Measurements from ENCODE around the gene KATNAL2.
A peak's percentile ranks its signal among the peaks of the same experiment; 100 is the strongest.

KATNAL2 gene

GRCh38 chr18:46917108-46917802 is at the start of gene KATNAL2, which contains the start of gene PIAS2:
Gene KATNAL2 (plus strand): TSS chr18:46917602. CDS start chr18:46946873, 29,271 bp downstream.
Gene PIAS2 (minus strand): TSS chr18:46917507. CDS start chr18:46917345, 162 bp downstream.
- peak; percentile 50 to 67 (median 63) for DNase-seq (ENCODE audit: low read depth in 3 of 3)

- DNase-seq (ENCODE audit: low read depth in 3 of 3), result no peak
Observed at GRCh38 chr18:46868169-46868921, 49.1 kb upstream of the KATNAL2 start.

GRCh38 chr18:46877329-46877987 is 39.9 kb upstream of the KATNAL2 start:
- no peak for DNase-seq (ENCODE audit: low read depth in 3 of 3)

DNA sequence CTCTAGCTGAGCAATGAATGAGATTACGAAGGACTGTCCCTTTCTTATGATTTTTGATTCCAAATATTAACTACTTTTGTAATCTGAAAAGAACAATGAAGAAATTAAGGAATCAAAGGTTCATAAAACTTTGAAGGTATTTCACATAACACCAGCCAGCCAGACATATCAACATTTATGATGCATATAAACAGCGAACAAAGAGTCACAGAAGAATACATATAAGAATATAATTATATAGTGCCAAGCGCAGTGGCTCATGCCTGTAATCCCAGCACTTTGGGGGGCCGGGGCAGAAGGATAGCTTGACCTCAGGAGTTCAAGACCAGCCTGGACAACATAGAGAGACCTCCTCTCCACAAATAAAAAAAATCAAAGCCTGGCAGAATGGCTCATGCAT is 34.2 kb upstream of the KATNAL2 start:
- DNase-seq (ENCODE audit: low read depth in 3 of 3), result no peak

DNA sequence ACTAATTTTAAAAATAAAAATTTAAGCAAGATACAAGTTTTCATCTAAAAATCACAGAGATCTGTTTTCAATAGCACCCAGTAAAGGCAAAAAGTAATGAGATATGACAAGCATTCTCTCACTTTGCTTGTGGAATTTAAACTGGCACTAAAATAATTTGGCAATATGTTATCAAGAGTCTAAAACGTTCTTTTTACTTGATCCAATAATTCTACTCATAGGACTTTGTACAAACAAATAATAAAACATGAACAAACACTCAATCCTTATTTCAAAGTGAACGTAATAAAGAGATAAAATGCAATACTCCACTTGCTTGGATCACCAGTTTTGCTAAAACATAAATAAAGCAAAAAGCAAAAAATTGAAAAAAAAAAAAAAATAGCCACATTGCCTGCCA is 30.5 kb upstream of the KATNAL2 start:
- DNase-seq (ENCODE audit: low read depth in 3 of 3), result no peak

- no peak for DNase-seq (ENCODE audit: low read depth in 3 of 3)
Observed at GRCh38 chr18:46888965-46889364, 28.4 kb upstream of the KATNAL2 start.

DNA sequence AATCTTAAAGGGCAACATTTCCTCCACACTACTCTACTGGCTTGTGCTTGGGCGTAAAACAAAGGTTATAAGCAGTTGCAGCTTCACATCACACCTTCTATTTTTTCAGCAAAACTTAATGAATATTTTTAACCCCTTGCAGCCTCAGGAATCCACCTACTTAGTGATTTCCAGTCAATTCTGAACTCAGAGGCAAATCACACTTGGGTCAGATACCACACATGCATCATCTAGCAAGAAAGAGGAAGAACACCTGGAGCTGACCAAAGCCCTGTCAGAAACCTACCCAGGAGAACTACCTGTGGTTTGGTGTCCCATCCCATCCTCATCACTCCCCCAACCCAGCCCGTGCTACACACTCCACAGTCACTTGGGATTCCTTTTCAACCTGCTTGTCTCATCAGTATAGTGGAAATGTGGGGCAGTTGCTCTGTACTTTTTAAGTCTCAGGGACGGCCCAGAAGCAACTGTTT is 25.6 kb upstream of the KATNAL2 start:
- no peak for DNase-seq (ENCODE audit: low read depth in 3 of 3)

GRCh38 chr18:46892842-46893241 is 24.6 kb upstream of the KATNAL2 start:
- DNase-seq (ENCODE audit: low read depth in 3 of 3), result no peak

DNA sequence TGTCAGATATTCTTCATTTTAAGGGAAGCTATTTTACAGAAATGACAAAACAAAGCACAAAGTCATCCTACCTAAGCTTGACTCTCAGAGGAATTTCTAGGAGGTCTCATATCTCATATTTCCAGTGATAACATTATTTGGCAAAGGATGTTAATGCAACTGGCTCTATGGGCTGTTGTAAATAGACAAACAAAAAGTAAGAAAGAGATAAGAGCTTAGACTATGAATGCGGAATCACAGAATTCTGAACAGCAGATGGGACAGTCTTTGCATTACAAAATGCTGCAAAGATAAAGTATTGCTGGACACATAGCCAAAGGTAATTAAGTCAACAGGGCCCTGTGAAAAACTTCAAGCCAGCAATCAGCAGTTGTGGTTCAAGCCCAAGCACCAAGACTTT is 24.0 kb upstream of the KATNAL2 start:
- DNase-seq (ENCODE audit: low read depth in 3 of 3), result no peak

GRCh38 chr18:46894124-46894523 is 23.3 kb upstream of the KATNAL2 start:
- no peak for DNase-seq (ENCODE audit: low read depth in 3 of 3)

DNA sequence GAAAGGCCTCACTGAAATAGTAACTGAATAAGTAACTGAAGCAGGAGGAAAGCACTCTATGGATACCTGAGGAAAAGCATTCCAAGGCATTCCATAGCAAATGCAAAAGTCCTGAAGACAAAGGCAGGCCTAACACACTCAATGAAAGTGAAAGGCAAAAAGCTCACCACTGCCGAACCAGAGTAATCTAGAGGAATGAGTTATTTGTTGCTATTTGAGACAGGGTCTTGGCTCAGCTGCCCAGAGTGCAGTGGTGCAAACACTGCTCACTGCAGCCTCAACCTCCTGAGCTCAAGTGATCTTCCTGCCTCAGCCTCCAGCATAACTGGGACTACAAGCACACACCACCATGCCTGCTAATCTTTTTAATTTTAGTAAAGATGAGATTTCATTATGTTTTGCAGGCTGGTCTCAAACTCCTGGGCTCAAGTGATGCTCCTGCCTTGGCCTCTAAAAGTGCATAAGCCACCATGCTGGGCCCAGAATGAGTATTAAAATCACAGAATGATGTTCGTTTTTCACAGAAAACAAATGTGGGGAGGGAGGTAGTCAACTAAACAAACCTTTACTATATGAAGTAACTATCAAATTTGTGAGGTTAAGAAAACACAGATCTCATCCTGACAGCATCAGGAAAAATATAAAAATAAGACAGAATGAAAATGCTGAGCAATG is 18.0 kb upstream of the KATNAL2 start:
- DNase-seq (ENCODE audit: low read depth in 3 of 3), result no peak

GRCh38 chr18:46903406-46903805 is 14.0 kb upstream of the KATNAL2 start:
- no peak for DNase-seq (ENCODE audit: low read depth in 3 of 3)

DNA sequence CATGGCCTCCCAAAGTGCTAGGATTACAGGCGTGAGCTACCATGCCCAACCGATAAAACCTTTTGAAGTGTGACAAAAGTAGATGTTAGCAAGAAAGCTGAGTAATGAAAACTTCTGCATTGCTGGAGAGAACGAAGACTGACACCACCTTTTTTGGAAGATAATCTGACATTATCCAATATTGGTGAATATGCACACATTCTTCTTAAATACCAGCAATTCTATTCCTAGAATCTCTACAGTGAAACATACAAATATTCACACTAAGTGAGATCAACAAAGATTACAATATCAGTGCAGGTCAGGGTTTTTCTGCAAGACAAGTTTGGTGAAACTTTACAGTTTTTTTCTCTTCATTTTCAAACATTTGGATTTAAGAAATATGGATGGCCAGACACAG is 7.9 kb upstream of the KATNAL2 start:
- DNase-seq (ENCODE audit: low read depth in 3 of 3), result no peak

- DNase-seq (ENCODE audit: low read depth in 3 of 3), result no peak
Observed at GRCh38 chr18:46910856-46911255, 6.5 kb upstream of the KATNAL2 start.

DNA sequence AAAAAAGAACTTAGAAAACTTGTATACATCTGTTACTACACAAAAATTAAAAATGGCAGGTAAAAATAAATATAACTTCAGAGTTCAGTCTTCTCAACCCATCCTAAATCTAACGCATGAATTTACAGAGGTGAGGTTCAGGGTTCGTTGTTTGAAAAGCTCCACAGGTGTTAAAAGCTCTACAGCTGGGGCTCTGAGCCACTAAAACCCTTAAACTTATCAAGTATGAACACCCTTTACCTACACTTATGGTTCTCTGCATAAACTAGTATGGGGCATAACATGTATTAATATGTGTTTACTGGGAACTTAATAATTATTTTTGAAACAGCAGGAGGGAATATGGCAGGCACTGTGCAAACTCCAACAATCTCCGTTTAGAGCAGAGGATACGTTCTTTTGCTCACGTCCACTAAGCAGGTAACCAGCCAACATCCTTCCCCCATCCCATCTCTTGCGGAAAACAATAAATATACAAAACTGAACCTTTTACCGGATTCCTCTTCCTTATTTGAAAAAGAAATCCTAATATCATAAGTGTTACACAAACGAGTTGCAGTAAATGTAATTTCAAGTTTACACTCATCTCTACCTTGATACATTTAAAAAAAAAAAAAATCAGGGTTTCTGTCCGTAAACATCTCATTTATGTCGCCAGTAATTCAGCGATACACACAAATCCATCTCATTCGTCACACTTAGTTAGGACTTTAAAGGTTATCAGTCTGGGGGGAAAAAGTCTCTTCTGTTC is 1.4 kb upstream of the KATNAL2 start:
- DNase-seq (ENCODE audit: low read depth in 3 of 3), result no peak

DNA sequence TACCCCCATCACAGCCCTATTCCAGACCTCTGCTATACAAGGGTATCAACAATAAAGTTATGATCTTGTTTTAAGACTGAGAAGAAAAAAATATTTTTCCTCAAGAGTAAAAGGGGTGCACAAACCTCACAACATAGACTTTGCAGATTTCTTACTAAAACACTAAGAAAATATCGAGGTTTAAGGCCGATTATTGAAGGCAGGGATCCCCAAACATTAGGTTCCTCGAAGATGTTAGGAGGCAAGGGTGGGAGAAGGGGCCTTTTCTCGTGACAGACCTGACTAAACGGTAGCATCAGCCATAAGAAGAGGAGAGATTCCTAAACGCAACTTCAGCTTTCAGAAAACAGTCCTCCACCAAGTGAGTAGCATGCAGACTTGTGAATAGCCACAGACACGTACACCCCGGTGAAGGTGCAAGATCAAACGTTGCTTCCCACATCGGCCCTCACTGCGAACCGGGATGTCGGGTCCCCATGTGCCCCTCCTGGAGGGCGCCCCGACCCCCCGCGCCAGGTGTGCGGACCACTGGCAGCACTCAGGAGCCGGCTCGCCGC is 773 bp upstream of the KATNAL2 start:
- DNase-seq (ENCODE audit: low read depth in 3 of 3), result no peak

DNA sequence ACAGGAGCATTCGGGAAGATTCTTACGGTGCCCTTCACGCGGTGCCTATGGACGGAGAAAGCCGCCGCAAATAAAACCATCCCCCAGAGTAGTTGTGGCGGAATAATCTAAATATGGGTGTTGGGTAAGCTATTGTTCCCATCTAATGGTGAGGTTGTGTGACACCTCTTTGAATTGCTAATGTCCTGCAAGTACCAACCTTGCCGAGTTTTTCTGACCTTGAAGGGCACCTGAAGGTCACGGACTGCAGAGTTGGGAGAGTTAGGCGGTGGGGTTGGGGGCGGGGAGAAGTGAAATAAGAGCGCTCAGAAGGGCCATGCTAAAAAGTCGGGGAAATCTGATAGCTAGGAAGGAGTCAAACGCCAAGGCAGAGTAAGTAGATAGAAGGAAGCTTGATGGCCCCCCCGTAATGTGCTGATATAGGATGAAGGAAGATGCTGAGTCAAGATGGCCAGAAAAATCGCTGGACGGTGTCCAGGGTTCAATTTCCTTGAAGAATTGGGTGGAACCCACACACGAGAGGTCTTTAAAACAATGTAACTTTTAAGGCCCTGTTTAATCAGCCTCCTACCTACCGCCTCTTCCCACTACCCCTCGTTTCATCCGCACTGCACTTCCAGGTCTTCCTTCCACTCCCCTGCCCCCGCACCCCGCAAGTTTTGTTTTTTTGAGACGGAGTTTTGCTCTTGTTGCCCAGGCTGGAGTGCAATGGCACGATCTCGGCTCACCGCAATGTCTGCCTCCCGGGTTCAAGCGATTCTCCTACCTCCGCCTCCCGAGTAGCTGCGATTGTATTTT is 600 bp downstream of the KATNAL2 start:
- DNase-seq (ENCODE audit: low read depth in 3 of 3), result no peak

GRCh38 chr18:46920067-46920466 is 2.7 kb downstream of the KATNAL2 start:
- DNase-seq (ENCODE audit: low read depth in 3 of 3), result no peak

DNA sequence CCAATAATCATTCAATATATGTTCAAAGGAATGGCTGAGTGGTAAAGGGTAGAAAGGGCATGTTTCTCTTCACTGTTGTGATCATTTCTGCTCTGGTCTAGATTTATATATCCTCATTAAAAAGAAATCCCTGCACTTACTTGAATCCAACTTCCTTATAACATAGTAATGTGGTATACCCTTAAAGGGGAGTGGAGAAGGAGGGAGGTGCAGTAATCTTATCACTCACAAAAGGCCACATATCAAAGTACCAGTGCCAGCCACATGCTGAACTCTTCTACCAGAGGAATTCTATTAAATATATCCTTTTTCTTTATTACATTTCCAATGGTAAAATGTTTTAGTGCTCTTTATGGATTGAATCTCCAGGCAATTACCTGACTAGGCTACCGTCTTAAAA is 3.3 kb downstream of the KATNAL2 start:
- DNase-seq (ENCODE audit: low read depth in 3 of 3), result no peak

DNA sequence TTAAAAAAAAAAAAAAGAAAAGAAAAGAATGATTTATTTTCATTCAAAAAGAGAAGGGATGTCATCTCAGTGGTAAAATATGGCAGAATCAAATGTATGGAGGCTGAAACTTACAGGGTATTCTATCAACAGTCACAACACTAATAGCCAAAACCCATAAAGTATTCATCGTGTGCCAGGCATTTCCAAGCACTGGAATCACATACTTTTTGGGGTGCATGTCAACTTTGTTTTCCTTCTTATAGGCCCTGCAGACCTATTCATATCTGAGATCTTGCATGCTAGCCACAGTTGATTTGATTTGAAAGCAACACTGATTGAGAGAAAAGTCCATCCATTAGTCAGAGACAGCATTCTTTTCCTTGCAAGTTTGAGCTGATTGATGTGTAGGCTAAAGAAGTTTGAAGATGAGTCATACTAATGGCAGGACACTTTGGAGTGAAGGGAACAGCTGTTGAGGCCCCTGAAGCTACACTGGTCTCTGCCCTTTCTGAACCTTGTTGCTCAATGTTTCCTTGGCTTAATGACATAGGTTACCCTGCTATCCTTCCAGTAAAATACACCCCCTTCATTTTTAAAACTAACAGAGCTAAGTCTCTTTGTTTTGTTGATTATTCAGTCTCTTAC is 22.0 kb downstream of the KATNAL2 start:
- DNase-seq (ENCODE audit: low read depth in 3 of 3), result no peak

Measured in stimulated activated CD4-positive, alpha-beta T cell treated with anti-CD3 and anti-CD28 coated beads, TNF-alpha, amount 100 ng/mL, for 4 hours (primary cell).